ENCODE data around the gene ARHGAP18.

ARHGAP18 gene

DNA sequence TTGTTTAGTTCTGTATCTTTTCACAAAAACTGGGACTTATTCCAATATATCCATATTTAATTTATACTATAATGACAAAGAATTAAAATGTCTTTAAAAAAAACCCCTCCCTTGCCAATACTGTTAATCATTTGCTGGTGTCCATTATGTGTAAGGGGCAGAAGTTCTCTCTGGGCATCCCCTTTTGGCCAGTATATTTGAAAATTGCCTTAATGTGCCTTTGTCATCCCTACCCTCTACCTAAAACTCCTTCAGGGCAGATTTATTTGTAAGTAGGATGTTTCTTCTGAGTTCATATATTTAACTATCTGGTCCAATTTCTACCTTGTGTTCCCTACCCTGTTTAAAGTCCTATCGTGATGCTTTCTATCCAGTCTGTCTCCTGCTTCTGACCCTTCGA is 62.9 kb downstream of the ARHGAP18 start:
- peaks cover 4% of the 10 kb centered on the region in 2 donors for H3K4me1 ChIP-seq (ENCODE audit: control insufficient read depth in 2 of 2, insufficient read depth in 2 of 2, low read length in 2 of 2)
- H3K9ac ChIP-seq (ENCODE audit: low read depth in 1 of 2, low read length in 2 of 2): no peak overlapping the region
- H3K36me3 ChIP-seq (ENCODE audit: control insufficient read depth in 2 of 2, insufficient read depth in 2 of 2, low read length in 2 of 2): no peaks in the 10 kb centered on the region
- H3K27me3 ChIP-seq (ENCODE audit: control insufficient read depth in 2 of 2, insufficient read depth in 2 of 2, low read length in 2 of 2): no peaks in the 10 kb centered on the region
- H3K9me3 ChIP-seq (ENCODE audit: control insufficient read depth in 2 of 2, low read length in 2 of 2): no peaks in the 10 kb centered on the region
- no peak overlapping the region for H3K4me3 ChIP-seq (ENCODE audit: low read length in 2 of 2)
- no peak overlapping the region for H3K27ac ChIP-seq (ENCODE audit: low read depth in 2 of 2, low read length in 2 of 2)

DNA sequence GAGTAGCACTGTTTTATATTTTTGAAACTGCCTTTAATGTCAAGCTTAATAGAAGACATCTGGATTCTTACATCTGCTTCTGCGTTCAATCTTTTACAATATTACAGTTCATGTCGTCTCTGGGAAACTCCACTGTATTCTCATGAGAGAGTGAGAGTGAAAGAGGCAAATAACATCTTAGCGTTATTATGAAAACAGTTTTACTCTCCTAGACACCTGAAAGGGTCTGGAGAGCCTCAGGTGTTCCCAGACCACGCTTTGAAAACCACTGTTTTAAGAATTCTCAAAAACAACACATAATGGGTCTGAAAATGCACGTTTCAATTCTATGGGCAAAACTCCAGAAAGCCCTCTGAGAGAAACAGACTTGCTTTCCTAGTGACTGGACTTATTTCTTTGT is 63.3 kb downstream of the ARHGAP18 start:
- no peak overlapping the region for H3K9ac ChIP-seq (ENCODE audit: low read depth in 1 of 2, low read length in 2 of 2)
- no peaks in the 10 kb centered on the region for H3K9me3 ChIP-seq (ENCODE audit: control insufficient read depth in 2 of 2, low read length in 2 of 2)
- no peaks in the 10 kb centered on the region for H3K27me3 ChIP-seq (ENCODE audit: control insufficient read depth in 2 of 2, insufficient read depth in 2 of 2, low read length in 2 of 2)
- peaks cover 4% of the 10 kb centered on the region in 2 donors for H3K4me1 ChIP-seq (ENCODE audit: control insufficient read depth in 2 of 2, insufficient read depth in 2 of 2, low read length in 2 of 2)
- no peak overlapping the region for H3K27ac ChIP-seq (ENCODE audit: low read depth in 2 of 2, low read length in 2 of 2)
- H3K4me3 ChIP-seq (ENCODE audit: low read length in 2 of 2): no peak overlapping the region
- H3K36me3 ChIP-seq (ENCODE audit: control insufficient read depth in 2 of 2, insufficient read depth in 2 of 2, low read length in 2 of 2): no peaks in the 10 kb centered on the region

GRCh38 chr6:129645830-129646579 is 64.0 kb downstream of the ARHGAP18 start:
- Histone ChIP-seq H3K4me1 (ENCODE audit: control insufficient read depth in 2 of 2, insufficient read depth in 2 of 2, low read length in 2 of 2) (peaks cover 4% of the 10 kb centered on the region in 2 donors), H3K4me3 (ENCODE audit: low read length in 2 of 2) (no peak overlapping the region), H3K9ac (ENCODE audit: low read depth in 1 of 2, low read length in 2 of 2) (no peak overlapping the region), H3K27me3 (ENCODE audit: control insufficient read depth in 2 of 2, insufficient read depth in 2 of 2, low read length in 2 of 2) (no peaks in the 10 kb centered on the region), H3K9me3 (ENCODE audit: control insufficient read depth in 2 of 2, low read length in 2 of 2) (no peaks in the 10 kb centered on the region), H3K36me3 (ENCODE audit: control insufficient read depth in 2 of 2, insufficient read depth in 2 of 2, low read length in 2 of 2) (no peaks in the 10 kb centered on the region), H3K27ac (ENCODE audit: low read depth in 2 of 2, low read length in 2 of 2) (no peak overlapping the region)

- no peak overlapping the region for H3K9ac ChIP-seq (ENCODE audit: low read depth in 1 of 2, low read length in 2 of 2)
Measured at GRCh38 chr6:129645106-129645829, 64.7 kb downstream of the ARHGAP18 start.

GRCh38 chr6:129644567-129645015 is 65.4 kb downstream of the ARHGAP18 start:
- Histone ChIP-seq H3K4me1 (ENCODE audit: control insufficient read depth in 2 of 2, insufficient read depth in 2 of 2, low read length in 2 of 2) (peaks cover 4% of the 10 kb centered on the region in 2 donors), H3K27ac (ENCODE audit: low read depth in 2 of 2, low read length in 2 of 2) (no peak overlapping the region), H3K36me3 (ENCODE audit: control insufficient read depth in 2 of 2, insufficient read depth in 2 of 2, low read length in 2 of 2) (no peaks in the 10 kb centered on the region), H3K9me3 (ENCODE audit: control insufficient read depth in 2 of 2, low read length in 2 of 2) (no peaks in the 10 kb centered on the region), H3K9ac (ENCODE audit: low read depth in 1 of 2, low read length in 2 of 2) (no peak overlapping the region), H3K4me3 (ENCODE audit: low read length in 2 of 2) (no peak overlapping the region), H3K27me3 (ENCODE audit: control insufficient read depth in 2 of 2, insufficient read depth in 2 of 2, low read length in 2 of 2) (no peaks in the 10 kb centered on the region)

More at GRCh38 chr6:129645106-129645829, 64.7 kb downstream of the ARHGAP18 start:
- Histone ChIP-seq H3K9me3 (ENCODE audit: control insufficient read depth in 2 of 2, low read length in 2 of 2) (no peaks in the 10 kb centered on the region), H3K27ac (ENCODE audit: low read depth in 2 of 2, low read length in 2 of 2) (no peak overlapping the region), H3K4me1 (ENCODE audit: control insufficient read depth in 2 of 2, insufficient read depth in 2 of 2, low read length in 2 of 2) (peaks cover 4% of the 10 kb centered on the region in 2 donors), H3K27me3 (ENCODE audit: control insufficient read depth in 2 of 2, insufficient read depth in 2 of 2, low read length in 2 of 2) (no peaks in the 10 kb centered on the region), H3K36me3 (ENCODE audit: control insufficient read depth in 2 of 2, insufficient read depth in 2 of 2, low read length in 2 of 2) (no peaks in the 10 kb centered on the region), H3K4me3 (ENCODE audit: low read length in 2 of 2) (no peak overlapping the region)

DNA sequence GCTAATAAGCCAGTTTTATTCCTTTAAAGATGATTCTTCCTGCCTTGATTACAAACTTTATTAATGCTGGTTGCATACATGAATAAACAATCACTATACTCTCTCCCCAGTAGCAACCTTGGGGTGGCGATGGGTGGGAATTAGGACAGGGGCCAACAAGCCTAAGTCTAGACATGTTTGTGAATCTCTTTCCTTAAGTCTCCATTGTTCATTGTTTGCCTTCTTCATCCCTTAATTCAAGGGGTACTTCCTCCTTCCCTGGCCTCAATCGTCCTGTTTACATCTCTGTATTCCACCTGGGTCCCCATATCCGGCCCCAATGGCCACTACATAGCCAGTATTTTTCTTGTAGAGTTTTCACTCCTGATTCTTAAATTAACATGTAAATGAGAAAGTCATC is 66.0 kb downstream of the ARHGAP18 start:
- Histone ChIP-seq H3K27me3 (ENCODE audit: control insufficient read depth in 2 of 2, insufficient read depth in 2 of 2, low read length in 2 of 2) (no peaks in the 10 kb centered on the region), H3K9me3 (ENCODE audit: control insufficient read depth in 2 of 2, low read length in 2 of 2) (no peaks in the 10 kb centered on the region), H3K36me3 (ENCODE audit: control insufficient read depth in 2 of 2, insufficient read depth in 2 of 2, low read length in 2 of 2) (no peaks in the 10 kb centered on the region), H3K9ac (ENCODE audit: low read depth in 1 of 2, low read length in 2 of 2) (no peak overlapping the region), H3K4me1 (ENCODE audit: control insufficient read depth in 2 of 2, insufficient read depth in 2 of 2, low read length in 2 of 2) (peaks cover 4 to 7% of the 10 kb centered on the region in 2 donors), H3K4me3 (ENCODE audit: low read length in 2 of 2) (no peak overlapping the region), H3K27ac (ENCODE audit: low read depth in 2 of 2, low read length in 2 of 2) (no peak overlapping the region)

GRCh38 chr6:129643176-129643575 is 66.8 kb downstream of the ARHGAP18 start:
- H3K9me3 ChIP-seq (ENCODE audit: control insufficient read depth in 2 of 2, low read length in 2 of 2): no peaks in the 10 kb centered on the region
- H3K27ac ChIP-seq (ENCODE audit: low read depth in 2 of 2, low read length in 2 of 2): no peak overlapping the region
- H3K4me3 ChIP-seq (ENCODE audit: low read length in 2 of 2): no peak overlapping the region
- H3K27me3 ChIP-seq (ENCODE audit: control insufficient read depth in 2 of 2, insufficient read depth in 2 of 2, low read length in 2 of 2): no peaks in the 10 kb centered on the region
- no peaks in the 10 kb centered on the region for H3K36me3 ChIP-seq (ENCODE audit: control insufficient read depth in 2 of 2, insufficient read depth in 2 of 2, low read length in 2 of 2)
- no peak overlapping the region for H3K9ac ChIP-seq (ENCODE audit: low read depth in 1 of 2, low read length in 2 of 2)
- H3K4me1 ChIP-seq (ENCODE audit: control insufficient read depth in 2 of 2, insufficient read depth in 2 of 2, low read length in 2 of 2): peaks cover 4 to 9% of the 10 kb centered on the region in 2 donors

GRCh38 chr6:129642322-129642721 is 67.7 kb downstream of the ARHGAP18 start:
- H3K27ac ChIP-seq (ENCODE audit: low read depth in 2 of 2, low read length in 2 of 2): no peak overlapping the region
- H3K4me3 ChIP-seq (ENCODE audit: low read length in 2 of 2): no peak overlapping the region
- peaks cover 0 to 3% of the 10 kb centered on the region in 2 donors for H3K36me3 ChIP-seq (ENCODE audit: control insufficient read depth in 2 of 2, insufficient read depth in 2 of 2, low read length in 2 of 2)
- peaks cover 4 to 9% of the 10 kb centered on the region in 2 donors for H3K4me1 ChIP-seq (ENCODE audit: control insufficient read depth in 2 of 2, insufficient read depth in 2 of 2, low read length in 2 of 2)
- H3K27me3 ChIP-seq (ENCODE audit: control insufficient read depth in 2 of 2, insufficient read depth in 2 of 2, low read length in 2 of 2): no peaks in the 10 kb centered on the region
- H3K9me3 ChIP-seq (ENCODE audit: control insufficient read depth in 2 of 2, low read length in 2 of 2): no peaks in the 10 kb centered on the region
- H3K9ac ChIP-seq (ENCODE audit: low read depth in 1 of 2, low read length in 2 of 2): no peak overlapping the region

DNA sequence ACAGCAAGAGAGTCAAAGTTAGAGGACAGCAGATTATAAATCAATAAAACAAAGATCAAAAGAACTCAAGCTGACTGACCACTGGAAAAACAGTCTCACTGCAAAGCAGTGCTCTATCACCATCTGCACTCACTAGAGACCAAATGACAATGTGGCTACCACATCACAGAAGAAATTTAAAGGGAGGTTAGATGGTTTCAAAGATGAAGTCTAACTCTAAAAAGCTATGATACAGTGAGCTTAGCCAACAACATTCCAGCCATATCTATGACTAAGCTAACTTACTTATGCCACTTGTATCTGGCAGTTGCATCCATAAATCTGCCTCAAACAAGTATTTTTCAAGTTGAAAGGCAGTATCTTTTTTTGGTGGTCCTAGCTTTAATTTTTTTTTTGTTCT is 68.6 kb downstream of the ARHGAP18 start:
- H3K36me3 ChIP-seq (ENCODE audit: control insufficient read depth in 2 of 2, insufficient read depth in 2 of 2, low read length in 2 of 2): peaks cover 0 to 6% of the 10 kb centered on the region in 2 donors
- H3K4me1 ChIP-seq (ENCODE audit: control insufficient read depth in 2 of 2, insufficient read depth in 2 of 2, low read length in 2 of 2): peaks cover 4 to 9% of the 10 kb centered on the region in 2 donors
- H3K27me3 ChIP-seq (ENCODE audit: control insufficient read depth in 2 of 2, insufficient read depth in 2 of 2, low read length in 2 of 2): no peaks in the 10 kb centered on the region
- no peak overlapping the region for H3K9ac ChIP-seq (ENCODE audit: low read depth in 1 of 2, low read length in 2 of 2)
- no peak overlapping the region for H3K27ac ChIP-seq (ENCODE audit: low read depth in 2 of 2, low read length in 2 of 2)
- H3K4me3 ChIP-seq (ENCODE audit: low read length in 2 of 2): no peak overlapping the region
- H3K9me3 ChIP-seq (ENCODE audit: control insufficient read depth in 2 of 2, low read length in 2 of 2): no peaks in the 10 kb centered on the region

DNA sequence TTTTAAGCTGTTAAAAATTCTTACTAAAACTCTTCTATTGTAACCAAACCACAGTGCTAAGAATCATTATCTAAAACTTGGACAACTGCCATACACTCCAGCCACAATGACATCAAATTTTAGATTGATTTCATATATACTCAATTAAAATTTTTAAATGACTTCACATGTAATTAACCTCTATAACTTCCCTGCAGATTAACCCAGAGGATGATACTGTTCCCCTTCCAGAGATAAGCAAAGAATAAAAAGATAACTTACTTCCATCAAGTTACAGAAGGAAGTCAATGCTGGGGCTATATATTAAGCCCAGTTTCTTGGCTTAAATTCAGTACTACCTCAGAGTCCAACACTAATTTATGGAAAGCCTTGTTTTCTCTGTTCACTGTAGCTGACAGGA is 71.3 kb downstream of the ARHGAP18 start:
- Histone ChIP-seq H3K4me3 (ENCODE audit: low read length in 2 of 2) (no peak overlapping the region), H3K27ac (ENCODE audit: low read depth in 2 of 2, low read length in 2 of 2) (no peak overlapping the region), H3K9me3 (ENCODE audit: control insufficient read depth in 2 of 2, low read length in 2 of 2) (no peaks in the 10 kb centered on the region), H3K4me1 (ENCODE audit: control insufficient read depth in 2 of 2, insufficient read depth in 2 of 2, low read length in 2 of 2) (peaks cover 10 to 13% of the 10 kb centered on the region in 2 donors), H3K27me3 (ENCODE audit: control insufficient read depth in 2 of 2, insufficient read depth in 2 of 2, low read length in 2 of 2) (no peaks in the 10 kb centered on the region), H3K9ac (ENCODE audit: low read depth in 1 of 2, low read length in 2 of 2) (no peak overlapping the region), H3K36me3 (ENCODE audit: control insufficient read depth in 2 of 2, insufficient read depth in 2 of 2, low read length in 2 of 2) (peaks cover 0 to 6% of the 10 kb centered on the region in 2 donors)
